NCI-H146 treated with DMSO at 0.1 percent for 48 hours (cell line): ENCODE data around the gene MAN2B2.

Experiments
- DNase-seq: peaks from one replicate; lab custom pipeline; 2025; ENCODE audit not compliant: unreplicated experiment; lab: John Stamatoyannopoulos, UW

The MAN2B2 gene

DNA sequence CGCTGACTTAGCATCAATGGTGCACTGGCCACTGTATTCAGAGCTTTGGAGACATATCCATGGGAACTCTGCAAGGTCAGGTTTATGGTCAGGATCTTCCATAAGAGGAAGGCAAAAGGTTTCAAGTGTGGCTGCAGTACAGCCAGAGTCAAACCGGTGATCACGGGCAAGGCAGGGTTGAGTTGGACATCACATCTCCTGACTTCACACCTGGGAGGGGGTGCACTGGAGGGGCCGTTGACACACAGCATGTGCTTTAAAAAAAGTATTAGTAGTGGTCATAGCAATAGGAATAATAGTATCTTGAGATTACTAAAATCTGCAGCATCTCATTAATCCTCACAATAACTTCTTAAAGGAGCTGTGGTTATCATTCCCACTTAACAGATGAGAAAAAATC lies 28.9 kb upstream of the MAN2B2 start:
- DNase-seq: no peak

DNA sequence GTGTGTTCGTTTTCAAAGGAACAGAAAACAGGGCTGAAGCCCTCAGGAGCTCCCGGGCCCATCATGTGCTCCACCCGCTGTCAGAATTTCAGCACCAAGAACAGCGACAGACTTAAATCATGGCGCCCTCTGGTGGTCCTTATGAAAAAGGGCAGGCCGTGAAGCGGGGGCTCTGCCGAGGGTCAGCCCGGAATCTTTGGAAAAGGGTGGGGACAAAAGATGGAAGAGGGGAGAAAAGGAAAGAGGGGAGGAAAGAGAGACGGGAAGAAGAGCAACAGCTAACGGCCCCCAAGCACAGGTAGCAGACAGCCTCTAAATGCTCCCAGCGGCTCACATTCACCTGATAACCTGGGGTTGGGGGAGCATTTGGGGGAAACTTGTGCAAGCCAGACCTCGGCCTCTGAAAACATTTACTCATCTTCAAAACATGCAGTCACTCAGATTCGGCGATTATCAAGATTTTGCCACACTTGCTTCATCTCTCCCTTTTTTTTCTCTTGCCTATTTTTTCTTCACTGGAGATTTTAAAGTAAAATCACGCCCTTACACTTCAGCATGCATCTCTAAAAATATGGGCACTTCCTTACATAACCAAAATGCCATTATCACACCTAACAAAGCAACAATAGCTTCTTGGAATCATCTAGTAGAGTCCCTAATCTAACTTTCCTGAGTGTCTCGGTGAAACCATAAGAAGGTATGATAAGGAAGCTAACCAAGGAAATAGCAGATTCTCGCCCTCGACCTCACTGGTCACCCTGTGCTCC lies 28.1 kb upstream of the MAN2B2 start:
- DNase-seq: peak; percentile 47

DNA sequence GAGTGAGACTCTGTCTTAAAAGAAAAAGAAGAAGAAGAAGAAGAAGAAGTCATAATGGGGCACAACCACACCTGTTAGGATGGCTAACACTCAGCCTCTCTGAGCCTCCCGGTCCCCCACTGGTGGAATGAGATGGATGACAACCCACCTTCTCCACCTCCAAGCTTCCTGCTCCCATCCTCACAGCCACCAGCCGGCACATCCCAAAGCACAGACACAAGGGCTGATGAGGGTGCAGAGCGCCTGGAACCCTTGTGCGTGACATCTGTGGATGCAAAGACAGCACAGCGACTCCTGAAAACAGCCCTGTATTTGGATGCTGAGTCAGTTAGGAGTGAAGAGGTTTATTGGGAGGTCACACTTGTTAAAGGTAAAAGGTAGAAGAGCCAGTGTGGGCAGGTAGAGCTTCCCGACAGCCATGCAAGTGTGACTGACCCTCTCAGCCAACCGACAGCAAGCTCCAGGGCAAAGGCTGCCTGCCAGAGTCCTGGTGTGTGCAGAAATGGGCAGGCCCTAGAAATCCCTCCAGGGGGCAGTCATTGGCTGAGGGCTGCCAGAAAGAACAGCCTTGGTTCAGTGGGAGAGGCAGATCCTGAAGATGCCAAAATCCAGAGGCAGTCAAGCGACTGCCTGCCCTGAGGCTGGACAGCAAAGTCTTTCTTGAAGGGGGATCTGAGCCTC lies 26.6 kb upstream of the MAN2B2 start:
- DNase-seq: peak; percentile 13

DNA sequence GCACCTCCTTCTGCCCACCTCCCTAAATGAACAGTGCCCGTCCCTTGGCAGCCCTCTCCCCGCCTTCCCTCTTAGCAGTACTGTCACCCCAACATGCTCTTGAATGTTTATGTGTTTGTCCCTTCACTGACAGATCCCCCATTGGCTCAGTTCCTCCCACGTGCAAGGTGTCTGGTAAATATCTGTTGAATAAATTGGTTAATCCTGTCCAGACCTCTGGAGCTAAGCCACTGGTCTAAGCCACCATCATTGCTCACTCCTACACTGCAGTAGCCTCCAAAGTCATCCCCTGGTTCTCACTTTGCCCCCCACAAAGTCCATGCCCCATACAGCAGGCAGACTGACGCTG lies 26.1 kb upstream of the MAN2B2 start:
- DNase-seq: no peak

DNA sequence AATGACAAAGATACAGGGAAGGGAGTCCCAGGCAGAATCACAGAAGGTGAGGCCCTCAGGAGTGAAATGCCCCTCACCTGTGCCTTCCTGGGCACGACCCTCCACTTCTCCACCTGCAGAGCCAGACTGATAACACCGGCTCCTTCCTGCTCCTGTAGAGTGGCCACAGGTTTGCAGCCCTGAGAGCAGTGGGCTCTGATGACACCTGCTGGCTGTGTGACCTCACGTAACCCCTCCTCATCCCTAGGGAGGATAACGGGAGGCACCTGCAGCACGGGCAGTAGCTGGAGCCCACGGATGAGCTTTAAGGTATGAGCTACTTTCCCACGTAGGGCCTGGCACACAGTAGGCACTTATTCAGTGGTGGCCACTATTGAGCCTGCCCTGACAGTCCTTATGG lies 25.5 kb upstream of the MAN2B2 start:
- no peak for DNase-seq

DNA sequence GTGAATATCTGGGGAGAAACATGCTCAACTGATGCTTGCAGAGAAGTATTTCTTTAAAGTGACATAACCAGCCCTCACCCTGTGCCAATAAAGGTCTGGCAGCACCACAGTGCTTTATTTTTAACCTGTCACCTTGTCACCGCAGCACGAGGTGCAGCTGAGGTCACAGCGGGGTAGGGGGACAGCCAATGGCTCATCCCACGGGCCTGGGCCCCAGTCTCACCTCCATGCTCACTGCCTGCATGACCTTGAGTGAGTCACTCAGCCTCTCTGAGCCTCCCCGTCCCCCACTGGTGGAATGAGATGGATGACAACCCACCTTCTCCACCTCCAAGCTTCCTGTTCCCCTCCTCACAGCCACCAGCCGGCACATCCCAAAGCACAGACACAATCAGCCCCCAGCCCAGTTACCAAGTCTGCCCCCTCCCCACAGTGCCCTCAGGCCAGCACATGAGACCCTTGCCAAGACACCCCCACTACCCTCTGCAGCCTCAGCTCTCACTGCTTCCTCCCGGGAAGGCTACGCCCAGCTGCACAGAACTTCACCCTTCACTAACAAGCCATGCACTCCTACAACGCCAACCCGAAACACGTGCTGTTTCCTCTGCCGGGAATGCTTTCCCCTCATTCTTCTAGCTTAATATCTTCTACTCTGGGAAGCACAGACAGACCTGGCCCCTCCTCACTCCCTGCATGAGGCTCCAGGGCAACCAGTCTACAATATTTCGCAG lies 24.9 kb upstream of the MAN2B2 start:
- no peak for DNase-seq

DNA sequence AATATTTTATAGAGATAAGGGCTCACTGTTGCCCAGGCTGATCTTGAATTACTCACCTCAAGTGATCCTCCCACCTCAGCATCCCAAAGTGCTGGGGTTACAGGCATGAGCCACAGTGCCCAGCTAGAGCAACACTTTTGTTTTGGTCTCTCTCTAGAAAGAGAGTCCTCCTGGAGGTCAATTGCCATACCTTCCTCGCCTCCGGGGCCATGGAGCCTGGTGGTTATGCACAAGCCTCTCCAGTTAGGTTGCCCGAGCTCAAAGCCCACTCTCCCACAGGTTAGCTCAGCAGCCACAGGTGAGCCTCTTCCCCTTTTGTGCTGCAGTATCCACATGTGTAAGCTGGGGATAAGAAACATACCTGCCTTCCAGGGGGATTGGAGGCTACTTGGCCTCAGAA lies 24.2 kb upstream of the MAN2B2 start:
- DNase-seq: no peak

DNA sequence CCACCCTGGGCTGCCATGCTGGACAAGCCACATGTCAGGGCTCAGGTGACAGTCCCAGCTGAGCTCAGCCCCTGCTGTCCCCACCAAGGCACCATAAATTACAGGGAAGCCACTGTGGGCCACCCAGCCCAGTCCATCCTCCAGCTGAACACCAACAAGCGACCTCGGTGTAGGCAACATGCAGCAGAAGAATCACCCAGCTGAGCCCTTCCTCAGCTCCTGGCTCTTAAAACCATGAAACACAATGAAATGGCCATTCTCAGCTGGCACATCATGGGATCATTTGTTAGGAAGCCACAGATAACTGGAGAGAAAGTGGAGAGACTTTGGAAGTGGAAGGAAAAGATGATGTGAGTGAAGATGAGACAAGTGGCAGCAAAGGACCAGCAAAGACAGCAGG lies 23.3 kb upstream of the MAN2B2 start:
- DNase-seq: no peak

DNA sequence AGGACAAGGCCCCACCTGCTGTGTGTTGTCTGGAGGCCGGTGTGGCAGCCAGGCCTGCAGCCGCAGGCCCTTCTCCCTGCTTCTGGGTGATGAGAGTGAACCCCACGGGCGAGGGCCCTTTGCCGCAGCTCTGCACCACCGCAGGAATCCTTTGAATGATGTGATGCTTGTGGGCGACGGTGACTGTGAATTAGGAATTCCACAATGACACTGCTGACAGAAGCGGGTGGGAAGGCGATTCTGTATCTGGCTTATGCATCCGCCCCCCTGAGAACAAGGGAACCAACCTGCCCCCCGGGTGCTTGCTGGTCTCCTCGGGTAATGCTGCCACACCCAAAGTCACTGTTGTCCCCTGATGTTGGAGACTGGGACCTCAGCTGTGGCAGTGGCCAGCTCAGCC lies 19.5 kb upstream of the MAN2B2 start:
- no peak for DNase-seq

DNA sequence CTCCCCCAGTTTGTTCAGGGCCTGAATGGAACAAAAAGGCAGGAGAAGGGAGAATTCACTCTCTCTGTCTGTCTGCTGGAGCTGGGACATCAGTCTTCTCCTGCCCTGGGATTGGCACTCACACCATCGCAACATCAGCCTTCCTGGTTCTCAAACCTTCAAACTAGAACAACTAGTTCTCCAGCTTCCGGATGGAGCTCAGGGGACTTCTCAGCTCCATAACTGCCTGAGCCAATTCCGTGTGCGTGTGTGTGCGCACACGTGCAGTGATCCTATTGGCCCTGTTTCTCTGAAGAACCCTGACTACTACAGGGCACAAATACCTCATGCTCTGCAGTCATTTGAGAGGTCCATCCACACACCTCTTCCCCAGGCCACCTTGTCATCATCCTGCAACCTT lies 18.7 kb upstream of the MAN2B2 start:
- DNase-seq: no peak

DNA sequence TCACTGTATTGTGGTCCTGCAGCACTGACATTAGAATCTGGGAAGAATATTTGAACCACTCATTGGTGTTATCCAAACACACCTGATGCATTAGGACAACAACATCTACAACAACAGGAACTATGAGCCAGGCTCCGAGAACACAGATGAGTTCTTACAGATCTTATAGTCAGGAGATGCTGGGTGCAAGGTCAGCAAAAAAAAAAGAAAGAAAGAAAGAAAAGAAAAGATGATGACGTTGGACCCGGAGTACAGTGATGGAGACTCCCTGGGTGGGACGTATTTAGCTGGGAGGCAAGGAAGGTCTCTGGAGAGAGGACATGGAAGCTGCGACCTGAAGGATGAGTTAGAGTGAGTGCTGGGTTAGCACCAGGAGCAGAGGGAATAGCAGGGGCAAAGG lies 17.8 kb upstream of the MAN2B2 start:
- DNase-seq: no peak

DNA sequence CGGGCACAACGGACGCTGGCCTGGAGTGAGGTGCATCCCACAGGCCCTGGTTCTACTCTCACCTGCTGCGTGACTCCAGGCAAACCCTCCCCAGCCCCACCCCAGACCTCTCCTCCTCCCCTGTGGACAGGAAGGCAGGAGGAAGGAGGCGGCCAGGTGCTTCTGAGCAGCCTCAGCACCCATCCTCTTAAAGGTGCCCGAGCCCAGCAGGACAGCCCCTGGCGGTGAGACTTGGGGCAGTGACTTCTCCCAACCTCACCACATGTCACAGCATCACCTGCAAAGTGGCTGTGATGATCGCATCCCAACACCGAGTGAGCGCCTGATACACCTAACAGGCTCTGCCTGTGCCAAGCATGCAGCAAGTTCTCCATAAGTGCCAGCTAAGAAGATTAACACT lies 17.1 kb upstream of the MAN2B2 start:
- DNase-seq: no peak

DNA sequence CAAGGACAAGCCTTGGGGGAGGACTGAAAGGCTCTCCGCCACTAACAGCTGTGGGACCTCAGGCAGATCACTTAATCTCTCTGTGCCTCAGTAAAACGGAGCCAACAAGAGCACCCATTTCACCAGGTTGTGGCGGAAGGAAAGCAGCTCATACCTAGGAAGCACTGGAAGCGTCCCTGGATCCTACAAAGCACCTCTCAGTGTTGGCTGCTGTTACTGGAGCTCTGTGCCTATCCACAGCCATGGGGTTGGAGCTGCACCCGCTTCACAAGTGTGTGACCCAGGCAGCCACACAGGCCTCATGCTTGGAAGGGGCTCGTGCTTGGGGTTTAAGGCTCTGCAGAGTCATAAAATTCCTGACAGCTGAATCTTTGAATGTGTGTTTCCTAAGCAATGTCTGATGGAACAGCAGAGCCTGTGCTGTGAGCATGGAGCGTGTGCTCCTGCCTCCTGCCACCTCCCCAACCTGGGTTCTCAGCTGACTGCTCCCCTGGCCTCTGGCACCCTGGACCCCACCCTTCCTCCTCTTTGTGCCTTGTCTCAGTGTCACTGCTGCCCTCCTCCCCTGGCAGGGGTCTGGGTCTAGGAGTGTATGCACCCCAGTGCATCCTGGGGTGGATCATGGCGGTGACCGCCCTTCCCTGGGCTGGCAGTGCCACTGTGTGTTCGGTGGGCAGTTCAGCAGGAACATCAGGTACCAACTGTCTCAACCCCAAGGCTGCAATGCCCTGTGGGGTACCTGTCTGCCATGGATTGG lies 14.4 kb upstream of the MAN2B2 start:
- DNase-seq: no peak

DNA sequence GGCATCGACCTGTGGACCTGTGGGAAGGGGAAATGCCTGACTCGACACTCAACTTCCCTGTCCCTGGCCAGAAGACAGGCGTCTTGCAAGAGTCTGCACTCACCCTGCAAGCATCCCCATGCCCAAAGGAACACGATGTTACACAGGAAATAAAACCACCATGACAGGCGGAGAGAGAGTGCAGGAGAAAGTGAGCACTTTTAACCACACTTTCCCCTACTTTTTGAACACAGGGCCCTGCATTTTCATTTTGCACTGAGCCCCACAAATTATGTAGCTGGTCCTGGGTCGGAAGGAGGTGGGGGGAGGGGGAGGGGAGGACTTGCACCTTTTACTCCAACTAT lies 13.8 kb upstream of the MAN2B2 start:
- no peak for DNase-seq

DNA sequence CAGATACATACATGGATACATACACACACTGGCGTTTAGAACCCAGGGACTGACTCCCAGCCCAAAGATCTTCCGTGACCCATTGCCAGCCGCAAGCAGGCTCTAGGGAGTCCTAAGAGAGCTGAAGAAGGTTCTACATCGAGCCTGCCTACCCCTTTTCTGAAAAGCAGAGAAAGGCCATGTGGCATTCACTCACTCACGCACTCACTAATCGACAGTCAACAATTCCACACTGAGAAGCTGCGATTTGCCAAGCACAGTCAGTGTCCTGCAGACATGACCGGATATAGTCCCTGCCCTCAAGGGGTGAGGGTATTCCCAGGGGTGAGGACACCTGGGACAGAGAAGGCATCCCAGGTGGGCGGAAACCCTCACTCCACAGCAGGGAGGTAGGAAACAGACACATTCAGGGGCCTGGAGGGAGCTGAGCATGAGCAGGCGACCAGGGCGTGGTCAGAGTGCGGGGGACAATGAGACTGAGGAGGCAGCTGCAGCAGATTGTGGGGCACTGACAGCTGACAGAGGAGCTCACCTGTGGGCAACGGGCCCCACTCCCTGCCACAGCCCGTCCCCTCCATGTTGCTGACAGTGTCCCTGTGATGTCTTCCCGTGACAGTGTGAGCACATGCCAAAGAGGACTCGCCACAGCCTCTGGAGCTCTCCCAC lies 13.2 kb upstream of the MAN2B2 start:
- peak; percentile 8 for DNase-seq

DNA sequence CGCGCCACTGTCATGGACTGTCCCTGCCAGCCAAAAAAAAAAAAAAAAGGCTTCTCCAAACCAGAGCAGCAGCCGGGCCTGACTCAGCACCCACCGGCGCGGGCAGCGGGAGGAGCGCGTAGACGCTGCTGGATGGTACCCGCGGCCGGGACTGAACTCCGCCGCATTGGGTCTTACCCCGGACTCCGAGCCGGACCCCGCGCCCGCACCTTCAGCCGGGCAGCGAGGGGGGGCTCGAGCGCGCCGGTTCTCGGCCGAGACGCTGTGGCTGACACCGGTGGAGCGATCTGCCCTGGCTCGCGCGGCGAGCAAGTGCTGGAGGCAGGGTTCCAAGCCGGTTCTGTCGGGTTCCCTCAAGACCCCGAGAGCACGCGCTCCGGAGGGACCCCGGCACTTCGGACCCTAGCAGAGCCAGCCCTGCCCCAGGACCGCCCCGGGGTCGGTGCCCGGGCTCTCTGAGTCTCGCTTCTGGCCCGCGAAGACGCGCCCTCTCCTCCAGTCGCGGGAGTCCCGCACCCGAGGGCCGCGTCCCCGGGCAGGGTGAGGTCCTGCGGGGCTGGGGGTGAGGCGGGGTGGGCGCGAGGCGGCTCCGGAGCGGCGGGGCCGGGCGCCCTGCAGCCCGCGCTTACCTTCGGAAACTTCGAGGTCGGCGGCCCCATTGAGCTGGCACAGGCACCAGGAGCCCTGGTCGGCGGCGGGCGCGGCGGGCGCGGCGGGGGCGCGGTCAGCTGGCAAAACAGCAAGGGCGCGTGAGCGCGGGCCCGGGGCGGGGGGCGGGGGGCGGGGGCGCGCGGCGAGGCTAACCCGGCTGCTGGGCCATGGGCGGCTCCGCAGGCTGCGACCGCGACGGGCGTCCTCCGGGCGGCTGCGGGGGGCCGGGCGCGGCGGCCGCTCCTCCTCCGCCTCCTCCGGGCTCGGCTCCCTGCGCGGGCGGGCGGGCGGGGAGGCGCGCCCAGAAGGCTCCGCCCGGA lies 11.8 kb upstream of the MAN2B2 start:
- DNase-seq: no peak

DNA sequence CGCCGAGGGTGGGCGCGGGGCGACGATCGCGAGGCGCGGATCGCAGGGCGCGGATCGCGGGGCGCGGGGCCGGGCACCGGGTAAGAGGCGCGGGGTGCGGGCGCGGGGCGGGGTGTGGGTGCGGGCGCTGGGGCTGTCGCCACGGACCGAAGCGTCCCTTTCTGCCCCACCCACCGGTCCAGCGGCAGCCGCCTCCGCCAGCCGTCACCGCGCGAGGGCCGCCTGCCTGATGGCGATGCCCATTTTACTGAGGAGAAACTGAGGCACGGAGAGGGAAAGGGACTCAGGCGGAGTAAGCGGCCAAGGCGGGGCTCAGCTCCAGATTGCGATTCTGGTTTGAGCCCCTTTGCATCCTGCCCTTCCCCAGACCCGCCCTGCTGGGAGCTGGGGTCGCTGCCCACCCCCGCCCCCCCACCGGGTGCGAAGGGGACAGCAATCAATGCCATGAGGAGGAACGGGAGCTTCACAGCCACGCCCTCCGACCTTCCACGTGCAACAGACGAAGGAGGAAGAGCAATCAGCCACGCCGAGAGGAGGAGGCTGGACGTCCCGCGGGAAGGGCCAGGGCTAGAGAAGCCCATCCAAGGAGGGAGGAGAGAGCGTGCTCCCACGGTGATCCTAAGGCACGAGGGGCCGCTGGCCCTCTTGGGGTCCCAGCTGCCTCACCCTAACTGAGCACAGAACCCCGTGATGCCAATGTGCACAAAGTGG lies 10.9 kb upstream of the MAN2B2 start:
- no peak for DNase-seq

DNA sequence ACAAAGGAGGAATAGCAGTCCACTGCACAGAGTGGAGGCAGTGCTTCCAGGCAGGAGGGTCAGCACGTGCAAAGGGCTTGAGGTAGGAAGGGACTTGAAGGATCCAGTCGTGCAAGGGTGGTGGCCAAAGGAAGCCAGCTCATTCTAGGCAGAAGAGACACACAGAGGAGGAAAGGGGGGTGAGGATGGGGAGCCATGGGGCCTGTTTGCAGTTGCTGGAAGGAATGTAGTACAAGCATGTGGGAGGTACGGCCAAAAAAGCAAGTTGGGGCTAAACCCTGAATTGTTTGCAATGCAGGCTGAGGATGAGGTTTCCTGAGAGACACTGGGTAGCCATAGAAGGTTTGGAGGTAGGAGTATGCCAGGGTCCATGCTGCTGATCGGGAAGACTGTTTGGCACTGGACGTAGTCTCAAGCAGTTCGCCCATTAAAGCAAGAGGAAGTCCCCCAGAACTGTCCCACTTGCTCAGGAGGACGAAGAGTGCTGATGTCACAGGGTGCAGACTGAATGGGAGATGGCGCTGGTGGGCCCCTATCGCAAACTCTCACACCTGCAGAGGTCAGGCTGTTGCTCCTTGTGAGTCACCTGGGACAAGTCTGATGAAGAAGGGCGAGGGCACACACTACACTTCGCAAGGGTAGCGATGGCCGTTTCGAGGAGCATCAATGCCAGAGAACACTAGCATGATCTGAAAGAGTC lies 9.1 kb upstream of the MAN2B2 start:
- DNase-seq: no peak
